ENCODE results near the gene ERC1.
"Not testable (repeated sequence)": the region's sequence is repeated elsewhere in the genome, so short reads cannot be mapped to it uniquely, and the experiment has no call there.

The ERC1 gene

DNA sequence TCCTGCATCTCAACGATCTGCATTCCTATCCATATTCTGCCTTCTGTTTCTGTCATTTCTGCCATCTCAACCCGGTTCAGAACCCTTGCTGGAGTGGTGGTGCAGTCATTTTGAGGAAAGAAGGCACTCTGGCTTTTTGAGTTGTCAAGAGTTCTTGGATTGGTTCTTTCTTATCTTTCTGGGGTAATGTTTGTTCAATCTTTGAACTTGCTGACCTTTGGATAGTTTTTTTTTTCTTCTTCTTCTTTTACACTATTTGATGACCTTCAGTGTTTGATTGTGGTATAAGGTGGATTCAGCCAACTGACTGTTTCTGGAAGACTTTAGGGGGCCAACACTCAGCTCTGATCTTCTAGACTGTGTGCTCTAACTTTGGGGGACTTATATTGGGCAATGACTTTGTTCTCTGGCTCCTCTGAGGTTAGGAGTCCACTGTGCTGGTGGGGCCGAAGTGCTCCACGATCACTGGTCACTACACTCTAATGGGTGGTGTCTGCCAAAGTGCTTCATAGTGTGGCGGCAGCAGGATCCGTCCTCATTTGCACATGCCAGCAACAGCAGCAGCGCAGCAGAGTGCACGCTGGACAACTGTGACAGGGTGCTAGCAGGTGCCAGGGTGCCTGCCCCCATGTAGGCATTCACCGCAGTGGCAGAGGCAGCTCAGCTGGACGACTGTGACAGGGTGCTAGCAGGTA lies 347.6 kb downstream of the ERC1 start:
- no peak for DNase-seq

DNA sequence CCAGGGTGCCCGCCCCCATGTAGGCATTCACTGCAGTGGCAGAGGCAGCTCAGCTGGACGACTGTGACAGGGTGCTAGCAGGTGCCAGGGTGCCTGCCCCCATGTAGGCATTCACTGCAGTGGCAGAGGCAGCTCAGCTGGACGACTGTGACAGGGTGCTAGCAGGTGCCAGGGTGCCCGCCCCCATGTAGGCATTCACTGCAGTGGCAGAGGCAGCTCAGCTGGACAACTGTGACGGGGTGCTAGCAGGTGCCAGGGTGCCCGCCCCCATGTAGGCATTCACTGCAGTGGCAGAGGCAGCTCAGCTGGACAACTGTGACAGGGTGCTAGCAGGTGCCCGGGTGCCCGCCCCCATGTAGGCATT lies 348.1 kb downstream of the ERC1 start:
- not testable (repeated sequence) for DNase-seq

- no peak for DNase-seq
Measured at GRCh38 chr12:1339618-1340319, 348.7 kb downstream of the ERC1 start.

- DNase-seq, result not testable (repeated sequence)
Measured at GRCh38 chr12:1341270-1341669, 350.2 kb downstream of the ERC1 start.

GRCh38 chr12:1343422-1343821 lies 352.4 kb downstream of the ERC1 start:
- no peak for DNase-seq

GRCh38 chr12:1344245-1344644 lies 353.2 kb downstream of the ERC1 start:
- DNase-seq, result no peak

GRCh38 chr12:1346126-1346525 lies 355.1 kb downstream of the ERC1 start:
- no peak for DNase-seq

- DNase-seq, result no peak
Measured at GRCh38 chr12:1347294-1347693, 356.3 kb downstream of the ERC1 start.

DNA sequence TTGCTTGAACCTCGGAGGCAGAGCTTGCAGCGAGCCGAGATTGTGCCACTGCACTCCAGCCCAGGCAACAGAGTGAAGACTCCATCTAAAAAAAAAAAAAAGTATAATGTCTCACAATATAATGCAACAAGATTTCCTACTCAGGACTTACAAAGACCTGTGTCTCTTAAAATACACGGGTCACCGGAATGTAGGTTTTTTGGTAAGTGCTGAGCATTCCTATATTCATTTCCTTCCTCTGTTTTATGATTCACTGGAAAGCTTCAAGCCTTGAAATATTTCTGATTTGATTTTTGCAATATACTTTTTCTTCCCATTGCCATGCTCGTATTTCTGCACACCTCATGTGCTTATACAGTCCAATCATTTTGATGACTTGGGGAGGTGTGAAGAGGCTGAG lies 357.6 kb downstream of the ERC1 start:
- no peak for DNase-seq

DNA sequence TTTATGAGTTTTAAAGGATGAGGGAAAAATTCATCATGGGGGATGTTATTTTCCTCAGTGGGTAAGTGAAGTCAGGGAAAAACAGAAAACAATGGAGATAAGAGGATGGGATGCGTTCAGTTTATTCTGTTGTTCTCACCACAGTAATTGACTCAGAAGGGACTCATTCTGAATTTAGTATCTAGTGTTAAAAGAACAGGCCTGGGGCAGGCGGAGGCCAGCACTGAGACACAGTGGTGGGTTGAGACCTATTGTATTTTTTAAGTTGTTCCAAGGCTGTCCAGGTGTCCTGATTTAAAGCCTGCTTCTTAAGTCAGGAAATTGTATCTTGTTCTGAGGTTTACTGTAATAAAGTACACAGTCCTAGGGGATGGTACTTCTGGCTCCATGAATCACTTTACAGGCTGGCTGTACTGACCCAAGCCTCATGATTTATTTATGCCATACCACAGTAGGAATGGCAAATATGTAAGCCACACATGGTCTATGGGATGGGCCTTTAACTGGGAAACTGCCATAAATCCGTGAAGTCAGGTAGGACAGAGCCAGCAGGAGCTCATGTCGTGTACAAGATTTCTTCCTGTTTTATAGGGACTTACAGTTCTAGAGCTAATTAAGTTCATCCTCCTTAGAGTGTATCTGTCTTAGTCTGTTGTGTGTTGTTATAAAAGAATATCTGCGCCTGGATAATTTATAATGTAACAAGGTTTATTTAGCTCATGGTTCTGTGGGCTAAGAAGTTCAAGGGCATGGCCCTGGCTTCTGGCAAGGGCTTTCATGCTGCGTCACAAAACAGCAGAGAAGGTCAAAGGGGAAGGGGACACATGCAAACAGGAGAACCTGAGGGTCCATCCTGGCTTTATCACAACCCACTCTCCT lies 359.3 kb downstream of the ERC1 start:
- DNase-seq, result no peak

- DNase-seq, result no peak
Measured at GRCh38 chr12:1350934-1351240, 359.9 kb downstream of the ERC1 start.

- no peak for DNase-seq
Measured at GRCh38 chr12:1351926-1352325, 360.9 kb downstream of the ERC1 start.

DNA sequence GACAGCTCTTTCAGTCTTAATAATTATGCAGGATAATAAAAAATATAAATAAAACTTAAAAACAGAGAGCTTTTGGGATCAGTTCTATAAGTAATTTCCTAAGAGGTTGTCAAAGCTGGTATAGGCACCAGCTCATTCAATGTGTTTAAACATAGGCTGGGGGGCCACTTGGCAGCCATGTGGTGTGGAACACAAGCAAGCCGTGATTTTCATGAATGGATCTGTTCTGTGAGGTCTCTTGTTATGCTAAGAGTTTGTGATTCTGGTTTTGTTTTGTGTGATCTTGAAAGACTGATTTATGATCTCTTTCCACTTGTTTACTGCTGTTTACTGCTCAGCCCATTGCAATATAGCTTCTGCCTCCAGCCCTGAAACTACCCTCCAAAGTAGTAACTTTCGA lies 362.4 kb downstream of the ERC1 start:
- no peak for DNase-seq

DNA sequence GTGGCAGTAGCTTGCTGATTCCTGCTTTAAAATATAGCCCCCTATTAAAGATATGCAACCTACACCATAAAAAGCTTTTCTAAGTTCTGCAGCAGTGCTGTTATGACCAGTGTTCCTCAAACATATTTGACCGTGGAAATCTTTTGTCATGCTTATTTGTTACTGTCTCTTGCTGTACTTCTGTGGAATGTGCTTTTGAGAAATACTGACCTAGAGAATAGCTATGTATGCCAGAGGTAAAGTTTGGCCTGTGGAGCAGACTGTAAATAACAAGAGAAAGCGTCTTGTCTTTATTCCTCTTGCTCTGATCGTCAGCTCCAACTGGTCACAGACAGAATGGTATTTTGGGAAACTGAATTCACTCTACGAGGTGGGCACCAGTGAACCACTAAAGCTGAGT lies 364.4 kb downstream of the ERC1 start:
- no peak for DNase-seq

DNA sequence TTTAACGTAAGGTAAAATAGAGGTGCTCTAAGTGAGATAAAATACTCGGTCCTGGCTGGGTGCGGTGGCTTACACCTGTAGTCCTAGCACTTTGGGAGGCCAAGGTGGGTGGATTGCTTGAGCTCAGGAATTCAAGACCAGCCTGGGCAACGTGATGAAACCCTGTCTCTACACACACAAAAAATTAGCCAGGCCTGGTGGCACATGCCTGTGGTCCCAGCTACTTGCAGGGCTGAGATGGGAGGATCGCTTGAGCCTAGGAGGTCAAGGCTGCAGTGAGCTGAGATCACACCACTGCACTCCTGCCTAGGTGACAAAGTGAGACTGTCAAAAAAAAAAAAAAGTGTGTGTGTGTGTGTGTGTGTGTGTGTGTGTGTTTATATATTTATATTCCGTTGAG lies 364.8 kb downstream of the ERC1 start:
- not testable (repeated sequence) for DNase-seq

DNA sequence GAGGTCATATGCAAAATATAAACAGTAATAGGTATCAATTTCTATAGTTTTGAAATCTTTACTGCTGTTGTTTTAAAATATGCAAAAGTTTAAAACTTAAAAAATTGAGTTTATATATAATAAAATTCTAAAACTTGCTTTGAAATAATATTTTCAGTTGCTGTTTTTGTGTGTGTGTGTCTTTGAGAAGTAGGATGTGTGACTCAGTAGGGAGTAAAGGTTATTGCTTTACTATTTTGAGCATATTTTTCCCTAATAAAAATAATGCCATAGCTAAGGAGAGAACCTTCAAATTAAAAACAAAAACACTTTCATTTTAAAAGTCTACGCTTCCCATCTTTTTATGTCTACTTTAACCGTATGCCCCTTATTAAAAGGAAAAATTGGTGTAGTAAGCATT lies 365.3 kb downstream of the ERC1 start:
- no peak for DNase-seq

GRCh38 chr12:1357171-1357570 lies 366.1 kb downstream of the ERC1 start:
- DNase-seq, result no peak

- no peak for DNase-seq
Measured at GRCh38 chr12:1357711-1358110, 366.7 kb downstream of the ERC1 start.

- DNase-seq, result no peak
Measured at GRCh38 chr12:1360441-1361210, 369.6 kb downstream of the ERC1 start.

GRCh38 chr12:1362143-1362662 lies 371.2 kb downstream of the ERC1 start:
- DNase-seq, result no peak

DNA sequence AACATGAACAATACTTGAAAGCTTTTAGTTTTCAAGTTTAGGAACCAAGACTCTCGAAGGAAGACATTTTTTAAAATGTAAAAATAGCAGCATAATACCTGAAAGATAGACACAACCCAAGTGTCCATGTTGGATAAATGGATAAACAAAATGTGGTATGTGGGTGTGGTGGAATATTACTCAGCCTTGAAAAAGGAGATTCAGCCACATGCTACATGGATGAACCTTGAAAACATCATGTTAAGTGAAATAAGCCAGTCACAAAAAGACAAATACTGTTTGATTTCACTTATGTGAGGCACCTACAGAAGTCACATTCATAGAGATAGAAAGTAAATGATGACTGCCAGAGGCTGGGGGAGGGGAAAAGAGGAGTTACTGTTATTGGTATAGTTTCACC lies 374.7 kb downstream of the ERC1 start:
- no peak for DNase-seq

DNA sequence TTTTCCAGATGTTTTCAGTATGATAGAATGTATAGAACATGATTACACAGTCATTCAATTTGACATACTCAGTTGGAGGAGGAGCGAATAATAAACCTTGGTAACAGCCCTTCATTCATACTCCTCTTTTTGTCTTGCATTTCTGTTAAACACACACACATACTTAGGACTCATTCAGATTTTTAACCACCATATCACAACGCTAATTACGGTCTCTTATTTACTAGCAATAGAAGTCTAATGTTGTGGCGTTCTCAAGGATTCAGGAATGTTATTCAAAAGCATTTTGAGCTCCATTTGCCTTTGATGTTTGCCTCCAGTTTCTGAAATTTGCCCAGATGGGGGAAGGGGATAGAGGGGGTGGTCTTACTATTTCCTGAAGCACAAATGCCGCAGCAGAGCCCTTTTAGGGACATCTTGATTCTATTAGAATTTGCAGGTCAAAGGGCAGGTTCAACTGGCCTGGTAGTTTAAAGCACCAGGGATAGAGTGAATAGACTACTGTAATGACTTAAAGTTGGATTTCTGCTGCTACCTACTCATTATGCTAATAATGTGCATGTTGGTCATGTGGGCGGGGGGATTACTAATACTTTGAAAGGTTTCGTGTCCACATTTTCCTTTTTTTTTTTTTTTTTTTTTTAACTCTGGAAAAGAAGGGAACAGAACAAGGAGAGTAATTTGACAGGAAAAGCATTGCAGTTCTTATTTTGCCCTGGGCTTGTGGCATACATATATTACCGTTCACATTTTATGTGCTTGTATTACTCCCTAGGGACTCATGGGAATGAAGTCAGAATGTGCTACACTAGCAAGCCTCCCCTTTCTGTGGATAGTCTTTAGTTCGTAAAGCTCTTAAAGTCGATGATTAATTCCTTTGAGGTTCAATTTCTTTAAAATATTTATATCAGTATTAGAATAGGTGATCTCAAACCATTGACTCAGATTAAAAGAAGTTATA lies 376.6 kb downstream of the ERC1 start:
- no peak for DNase-seq
